MM.1S (cell line): ENCODE data around the gene VPS29.
A peak's percentile ranks its signal among the peaks of the same experiment; 100 is the strongest.

Experiments
- DNase-seq: peaks from one replicate; pipeline ENCODE4 v3.0.0-alpha.2; 2015
- H2AFZ ChIP-seq: fragments of 300-600 bp; sonication (generic); 2 replicates; pipeline ENCODE4 v1.6.0; 2016; ENCODE audit warnings: antibody characterized with exemption, low read length
- H3F3A ChIP-seq: fragments of 300-600 bp; sonication (generic); 2 replicates; pipeline ENCODE4 v1.6.1; 2016; ENCODE audit warnings: mild to moderate bottlenecking, antibody characterized with exemption, low read length, moderate library complexity, mixed read lengths; ENCODE audit not compliant: insufficient read depth
- H3K27ac ChIP-seq: fragments of 300-600 bp; sonication (generic); 2 replicates; pipeline ENCODE4 v1.5.1; 2016; ENCODE audit warnings: mild to moderate bottlenecking, low read length
- H3K27me3 ChIP-seq: fragments of 300-600 bp; sonication (generic); replicated peaks from 2 replicates; pipeline ENCODE4 v1.6.0; 2016; ENCODE audit warnings: low read length; ENCODE audit not compliant: insufficient read depth
- H3K36me3 ChIP-seq: fragments of 300-600 bp; sonication (generic); replicated peaks from 2 replicates; pipeline ENCODE4 v1.6.1; 2016; ENCODE audit warnings: mild to moderate bottlenecking, low read length, mixed read lengths; ENCODE audit not compliant: insufficient read depth
- H3K4me1 ChIP-seq: fragments of 300-600 bp; sonication (generic); 2 replicates; pipeline ENCODE4 v1.6.1; 2016; ENCODE audit warnings: low read length, mixed read lengths
- H3K4me2 ChIP-seq: fragments of 300-600 bp; sonication (generic); 2 replicates; pipeline ENCODE4 v1.6.0; 2016; ENCODE audit warnings: low read depth, low read length
- H3K4me3 ChIP-seq: fragments of 300-600 bp; sonication (generic); 2 replicates; pipeline ENCODE4 v1.5.1; 2016; ENCODE audit warnings: low read length, mixed read lengths
- H3K79me2 ChIP-seq: fragments of 300-600 bp; sonication (generic); 2 replicates; pipeline ENCODE4 v1.6.1; 2016; ENCODE audit warnings: mixed run types, low read length, mixed read lengths
- H3K9ac ChIP-seq: fragments of 300-600 bp; sonication (generic); 2 replicates; pipeline ENCODE4 v1.6.1; 2016; ENCODE audit warnings: low read length, mixed read lengths
- H3K9me2 ChIP-seq: fragments of 300-600 bp; sonication (generic); replicated peaks from 2 replicates; pipeline ENCODE4 v1.6.1; 2016; ENCODE audit warnings: mild to moderate bottlenecking, low read length, mixed read lengths; ENCODE audit not compliant: insufficient read depth
- H3K9me3 ChIP-seq: fragments of 300-600 bp; sonication (generic); replicated peaks from 2 replicates; pipeline ENCODE4 v1.6.1; 2016; ENCODE audit warnings: mild to moderate bottlenecking, low read length, mixed read lengths; ENCODE audit not compliant: insufficient read depth
- H4K20me1 ChIP-seq: fragments of 300-600 bp; sonication (generic); 2 replicates; pipeline ENCODE4 v1.6.1; 2016; ENCODE audit warnings: mild to moderate bottlenecking, low read length, moderate library complexity, mixed read lengths; ENCODE audit not compliant: insufficient read depth
- CTCF ChIP-seq: fragments of 300-600 bp; sonication (generic); IDR thresholded peaks from 2 replicates; pipeline ENCODE4 v1.5.1; 2016; ENCODE audit warnings: antibody characterized with exemption, low read length, mixed read lengths
- EZH2 ChIP-seq: fragments of 300-600 bp; sonication (generic); optimal IDR thresholded peaks from 2 replicates; pipeline ENCODE3; 2017; ENCODE audit warnings: low read depth, mild to moderate bottlenecking, antibody characterized with exemption, low read length, mixed read lengths
- EZH2phosphoT487 ChIP-seq: fragments of 300-600 bp; sonication (generic); IDR thresholded peaks from 2 replicates; pipeline ENCODE4 v1.6.1; 2018; ENCODE audit warnings: antibody characterized with exemption, low read length

VPS29 gene

DNA sequence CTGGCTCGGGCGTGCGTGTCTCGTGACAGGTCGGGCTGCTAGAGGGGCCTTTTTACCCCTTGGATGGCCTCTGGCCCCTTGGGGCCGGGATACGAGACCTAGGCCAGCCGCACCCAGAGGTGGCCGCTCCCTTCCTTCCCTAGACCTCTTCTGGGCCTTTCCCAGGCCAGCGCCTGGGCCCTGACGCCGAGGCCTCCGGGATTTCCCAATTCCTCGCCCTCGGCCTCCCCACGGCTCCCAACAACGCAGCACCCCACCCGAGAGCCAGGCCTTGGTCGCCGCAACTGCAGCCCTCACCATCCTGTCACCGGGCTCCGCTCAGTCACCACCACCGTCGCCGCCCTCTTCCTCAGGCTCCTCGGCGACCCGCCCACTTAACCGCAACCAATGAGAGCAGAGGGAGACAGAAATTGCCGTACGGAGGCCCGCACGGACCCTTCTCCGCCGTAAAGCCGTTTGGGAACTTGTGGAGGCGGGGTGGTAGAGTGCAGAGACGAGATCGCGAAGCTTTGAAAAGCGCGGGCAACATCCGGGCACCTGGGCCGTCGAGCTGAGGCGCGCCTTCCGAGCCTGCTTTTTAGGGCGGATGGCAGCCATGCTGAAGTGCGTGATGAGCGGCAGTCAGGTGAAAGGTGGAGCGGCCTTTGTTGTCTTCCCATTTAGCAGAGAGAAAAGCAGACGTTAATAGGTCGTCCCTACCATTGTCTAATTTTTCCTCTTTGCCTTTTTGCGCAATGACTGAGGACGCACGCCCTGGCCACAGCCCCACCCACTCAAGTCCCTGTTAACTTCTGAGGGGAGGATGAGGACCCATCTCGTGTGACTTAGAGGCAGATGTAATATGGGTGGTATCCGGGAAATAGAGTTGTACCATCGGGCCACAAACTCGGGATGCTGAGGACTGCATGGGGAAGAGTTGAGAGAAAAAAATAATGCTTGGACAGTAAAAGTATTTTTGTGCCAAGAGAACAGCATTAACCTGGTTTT, at the start of gene VPS29, which contains the start of gene RAD9B:
Gene VPS29 (minus strand): TSS at position 360 of the 987 bp plus-strand sequence. CDS start 60 bp downstream, at position 300.
Gene RAD9B (plus strand): TSS at position 580 of the 987 bp plus-strand sequence. CDS start 7 bp downstream, at position 587.
- Histone ChIP-seq H4K20me1 (no peaks in the 10 kb centered on the region), H3K9ac (peak within 1 kb of the TSS; percentile 88), H2AFZ (peak within 1 kb of the TSS; percentile 83), H3K4me3 (peak within 1 kb of the TSS; percentile 88), H3K36me3 (no peaks in the 10 kb centered on the region), H3K4me2 (peak within 1 kb of the TSS; percentile 62), H3F3A (no peaks in the 10 kb centered on the region), H3K9me2 (no peaks in the 10 kb centered on the region), H3K27ac (peak within 1 kb of the TSS; percentile 76), H3K27me3 (no peaks in the 10 kb centered on the region), H3K9me3 (no peaks in the 10 kb centered on the region), H3K4me1 (peaks cover 9% of the 10 kb centered on the region; the same call in 1 of the 2 replicates), H3K79me2 (peaks cover 43% of the 10 kb centered on the region)
- DNase-seq = peak; percentile 92
- no peak for TF ChIP-seq CTCF
- no peak for TF ChIP-seq EZH2
- no peak for TF ChIP-seq EZH2phosphoT487

DNA sequence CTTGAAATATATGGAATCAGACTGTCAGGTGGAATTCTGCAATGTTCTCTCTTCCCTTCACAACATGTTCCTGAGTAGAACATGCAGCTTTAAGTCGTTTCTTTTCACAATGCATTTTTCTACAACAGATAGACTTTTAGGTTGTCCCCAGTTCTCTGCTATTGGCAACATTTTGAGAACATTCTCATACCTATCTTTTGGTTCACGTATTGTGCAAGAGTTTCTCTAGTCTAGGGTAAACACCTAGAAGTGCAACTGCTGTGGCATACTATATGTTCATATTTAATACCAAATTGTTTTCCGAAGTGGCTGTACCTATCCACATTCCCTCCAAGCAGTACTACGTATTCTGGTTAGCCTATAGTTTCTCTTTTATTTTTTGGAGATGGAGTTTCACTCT, 49.1 kb upstream of the VPS29 start:
- Histone ChIP-seq H3K79me2 (peaks cover 54% of the 10 kb centered on the region), H3K27ac (no peak overlapping the region), H3K9me3 (no peaks in the 10 kb centered on the region), H3K4me3 (no peak overlapping the region), H2AFZ (no peak overlapping the region), H3K4me1 (peaks cover 6% of the 10 kb centered on the region; the same call in 1 of the 2 replicates), H3K27me3 (no peaks in the 10 kb centered on the region), H3K9me2 (no peaks in the 10 kb centered on the region), H3K9ac (no peak overlapping the region), H3F3A (peaks cover 5% of the 10 kb centered on the region; the same call in 1 of the 2 replicates), H4K20me1 (no peaks in the 10 kb centered on the region), H3K36me3 (no peaks in the 10 kb centered on the region), H3K4me2 (peak overlapping the region; percentile 50; the same call in 1 of the 2 replicates)
- DNase-seq = no peak
- TF ChIP-seq CTCF (no peak), EZH2phosphoT487 (no peak), EZH2 (no peak)

GRCh38 chr12:110549716-110550115, 47.8 kb upstream of the VPS29 start:
- peaks cover 6% of the 10 kb centered on the region; the same call in 1 of the 2 replicates for H3K4me1 ChIP-seq
- H2AFZ ChIP-seq = no peak overlapping the region
- H3K9me2 ChIP-seq = no peaks in the 10 kb centered on the region
- H3K4me3 ChIP-seq = no peak overlapping the region
- peaks cover 5% of the 10 kb centered on the region; the same call in 1 of the 2 replicates for H3F3A ChIP-seq
- H3K27ac ChIP-seq = peak overlapping the region; percentile 35; the same call in 1 of the 2 replicates
- DNase-seq = peak; percentile 29
- no peaks in the 10 kb centered on the region for H3K27me3 ChIP-seq
- no peak overlapping the region for H3K9ac ChIP-seq
- no peaks in the 10 kb centered on the region for H3K9me3 ChIP-seq
- TF ChIP-seq EZH2 (no peak), EZH2phosphoT487 (no peak), CTCF (no peak)
- H4K20me1 ChIP-seq = no peaks in the 10 kb centered on the region
- no peaks in the 10 kb centered on the region for H3K36me3 ChIP-seq
- H3K79me2 ChIP-seq = peaks cover 48% of the 10 kb centered on the region
- peak overlapping the region; percentile 50; the same call in 1 of the 2 replicates for H3K4me2 ChIP-seq
